ENCODE data around the gene PRUNE2. TPM values are rescaled to one million over a fixed set of nuclear protein-coding genes. Genes with fewer than 3 reads are reported as not detected.
"Not testable (repeated sequence)": the region's sequence is repeated elsewhere in the genome, so short reads cannot be mapped to it uniquely, and the experiment has no call there.

Gene PRUNE2
- total RNA-seq, 1 donor from 2014 or later = 3.1 TPM

- no peak for TF ChIP-seq CTCF (IDR thresholded peaks at IDR 0.05; ENCODE audit: borderline replicate concordance)
- H3K27ac ChIP-seq (replicated peaks) = no peak overlapping the region
- H3K36me3 ChIP-seq = no peaks in the 10 kb centered on the region
- H3K27me3 ChIP-seq (ENCODE audit: low read depth) = peaks cover 41% of the 10 kb centered on the region
- no peaks in the 10 kb centered on the region for H3K4me1 ChIP-seq
- DNase-seq = no peak
- no peak overlapping the region for H3K4me3 ChIP-seq
- no peaks in the 10 kb centered on the region for H3K9me3 ChIP-seq (replicated peaks)
- intact Hi-C loops (cut with micrococcal nuclease) = no loop called here
Measured at GRCh38 chr9:76873056-76873792, 32.7 kb downstream of the PRUNE2 start.

DNA sequence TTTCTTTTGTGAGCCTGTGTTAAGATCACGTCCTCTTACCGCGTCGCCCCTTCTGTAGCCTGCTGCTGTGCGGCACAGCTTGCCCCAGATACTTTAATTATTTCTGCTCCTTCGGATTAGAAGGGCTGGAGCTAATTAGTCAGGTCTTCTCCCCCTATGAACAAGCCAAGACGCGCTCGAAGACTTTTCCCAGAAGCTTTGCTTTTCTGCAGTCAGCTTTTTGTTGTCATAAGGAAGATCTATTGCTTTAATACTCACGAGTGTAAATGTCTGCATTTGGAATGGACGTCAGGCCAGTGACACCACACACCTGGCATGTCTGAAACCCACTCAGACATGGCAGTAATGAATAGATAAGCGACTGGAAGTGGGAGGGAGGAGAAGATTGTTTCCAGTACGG, 37.0 kb downstream of the PRUNE2 start:
- no peak for DNase-seq
- Histone ChIP-seq H3K9me3 (replicated peaks) (no peaks in the 10 kb centered on the region), H3K36me3 (no peaks in the 10 kb centered on the region), H3K27me3 (ENCODE audit: low read depth) (peaks cover 53% of the 10 kb centered on the region), H3K27ac (replicated peaks) (no peak overlapping the region), H3K4me3 (no peak overlapping the region), H3K4me1 (no peaks in the 10 kb centered on the region)
- TF ChIP-seq CTCF (IDR thresholded peaks at IDR 0.05; ENCODE audit: borderline replicate concordance) = no peak
- intact Hi-C loops (cut with micrococcal nuclease) = no loop called here

- Histone ChIP-seq H3K4me1 (no peaks in the 10 kb centered on the region), H3K9me3 (replicated peaks) (no peaks in the 10 kb centered on the region), H3K27ac (replicated peaks) (no peak overlapping the region), H3K4me3 (no peak overlapping the region), H3K36me3 (no peaks in the 10 kb centered on the region), H3K27me3 (ENCODE audit: low read depth) (peaks cover 35% of the 10 kb centered on the region)
- DNase-seq = no peak
- TF ChIP-seq CTCF (IDR thresholded peaks at IDR 0.05; ENCODE audit: borderline replicate concordance) = no peak
- intact Hi-C loops (cut with micrococcal nuclease) = no loop called here
Measured at GRCh38 chr9:76866689-76867088, 39.2 kb downstream of the PRUNE2 start.

DNA sequence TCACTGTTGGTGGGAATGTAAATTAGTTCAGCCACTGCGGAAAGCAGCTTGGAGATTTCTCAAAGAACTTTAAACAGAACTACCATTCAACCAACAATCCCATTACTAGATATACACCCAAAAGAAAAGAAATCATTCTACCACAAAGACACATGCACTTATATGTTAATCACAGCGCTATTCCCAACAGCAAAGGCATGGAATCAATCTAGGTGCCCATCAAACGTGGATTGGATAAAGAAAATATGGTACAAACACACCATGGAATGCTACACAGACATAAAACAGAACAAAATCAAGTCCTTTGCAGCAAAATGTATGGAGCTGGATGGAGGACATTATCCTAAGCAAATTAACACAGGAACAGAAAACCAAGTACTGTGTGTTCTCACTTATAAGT, 42.1 kb downstream of the PRUNE2 start:
- intact Hi-C loops (cut with micrococcal nuclease) = no loop called here
- Histone ChIP-seq H3K9me3 (replicated peaks) (no peaks in the 10 kb centered on the region), H3K4me1 (no peaks in the 10 kb centered on the region), H3K4me3 (no peak overlapping the region), H3K36me3 (no peaks in the 10 kb centered on the region), H3K27ac (replicated peaks) (no peak overlapping the region), H3K27me3 (ENCODE audit: low read depth) (peaks cover 14% of the 10 kb centered on the region)
- no peak for TF ChIP-seq CTCF (IDR thresholded peaks at IDR 0.05; ENCODE audit: borderline replicate concordance)
- DNase-seq = no peak

DNA sequence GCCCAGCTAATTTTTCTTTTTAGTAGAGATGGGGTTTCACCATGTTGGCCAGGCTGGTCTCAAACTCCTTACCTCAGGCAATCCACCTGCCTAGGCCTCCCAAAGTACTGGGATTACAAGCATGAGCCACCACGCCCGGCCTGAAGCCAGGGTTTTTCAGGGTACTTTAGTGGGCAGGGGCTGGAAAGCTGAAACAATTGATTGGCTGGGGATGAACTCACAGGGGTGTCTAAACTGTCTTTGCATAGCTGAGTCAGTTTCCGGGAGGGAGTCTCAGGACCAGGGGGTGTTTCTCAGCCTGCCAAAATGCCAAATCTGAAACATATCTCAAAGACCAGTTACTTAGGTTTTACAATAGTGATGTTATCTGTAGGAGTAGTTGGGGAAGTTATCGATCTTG, 46.1 kb downstream of the PRUNE2 start:
- H3K4me3 ChIP-seq = no peak overlapping the region
- intact Hi-C loops (cut with micrococcal nuclease) = no loop called here
- no peaks in the 10 kb centered on the region for H3K36me3 ChIP-seq
- no peak for DNase-seq
- no peak overlapping the region for H3K27ac ChIP-seq (replicated peaks)
- H3K4me1 ChIP-seq = no peaks in the 10 kb centered on the region
- H3K9me3 ChIP-seq (replicated peaks) = no peaks in the 10 kb centered on the region
- no peaks in the 10 kb centered on the region for H3K27me3 ChIP-seq (ENCODE audit: low read depth)
- TF ChIP-seq CTCF (IDR thresholded peaks at IDR 0.05; ENCODE audit: borderline replicate concordance) = no peak

- H3K9me3 ChIP-seq (replicated peaks); H3K4me1 ChIP-seq; intact Hi-C loops (cut with micrococcal nuclease); DNase-seq; H3K27me3 ChIP-seq (ENCODE audit: low read depth); H3K27ac ChIP-seq (replicated peaks); H3K36me3 ChIP-seq; H3K4me3 ChIP-seq: not testable (repeated sequence)
Measured at GRCh38 chr9:76858248-76858647, 47.7 kb downstream of the PRUNE2 start.
